GM21737 (cell line): ENCODE data around the gene CELA2A.
"Not testable (repeated sequence)": the region's sequence is repeated elsewhere in the genome, so short reads cannot be mapped to it uniquely, and the experiment has no call there.

Experiments used
- ATAC-seq: cut with Tn5 transposase; IDR thresholded peaks from one replicate; pipeline ENCODE4 v1.9.1; 2021; ENCODE audit warnings: mild to moderate bottlenecking, moderate library complexity; ENCODE audit not compliant: unreplicated experiment

CELA2A gene

GRCh38 chr1:15424981-15425380 is 31.6 kb upstream of the CELA2A start:
- ATAC-seq = no peak

DNA sequence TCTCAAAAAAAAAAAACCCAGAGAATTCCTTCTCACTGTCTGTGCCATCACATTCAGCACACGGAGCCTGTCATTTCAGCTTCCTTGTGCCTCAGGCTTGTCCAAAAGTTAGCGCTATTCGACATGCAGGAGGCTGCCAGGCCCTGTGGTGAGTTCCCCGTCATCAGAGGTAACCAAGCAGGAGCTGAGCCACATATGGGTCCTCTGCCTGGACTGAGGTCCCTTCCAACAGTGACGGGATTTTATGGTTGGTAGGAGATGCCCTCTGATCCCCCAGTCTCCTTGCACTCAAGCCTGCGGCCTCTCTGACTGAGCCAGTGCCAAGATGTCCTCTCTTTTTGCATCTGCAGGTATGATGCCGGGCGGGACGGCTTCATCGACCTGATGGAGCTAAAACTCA is 31.0 kb upstream of the CELA2A start:
- ATAC-seq = no peak

GRCh38 chr1:15425958-15426357 is 30.6 kb upstream of the CELA2A start:
- ATAC-seq = no peak

DNA sequence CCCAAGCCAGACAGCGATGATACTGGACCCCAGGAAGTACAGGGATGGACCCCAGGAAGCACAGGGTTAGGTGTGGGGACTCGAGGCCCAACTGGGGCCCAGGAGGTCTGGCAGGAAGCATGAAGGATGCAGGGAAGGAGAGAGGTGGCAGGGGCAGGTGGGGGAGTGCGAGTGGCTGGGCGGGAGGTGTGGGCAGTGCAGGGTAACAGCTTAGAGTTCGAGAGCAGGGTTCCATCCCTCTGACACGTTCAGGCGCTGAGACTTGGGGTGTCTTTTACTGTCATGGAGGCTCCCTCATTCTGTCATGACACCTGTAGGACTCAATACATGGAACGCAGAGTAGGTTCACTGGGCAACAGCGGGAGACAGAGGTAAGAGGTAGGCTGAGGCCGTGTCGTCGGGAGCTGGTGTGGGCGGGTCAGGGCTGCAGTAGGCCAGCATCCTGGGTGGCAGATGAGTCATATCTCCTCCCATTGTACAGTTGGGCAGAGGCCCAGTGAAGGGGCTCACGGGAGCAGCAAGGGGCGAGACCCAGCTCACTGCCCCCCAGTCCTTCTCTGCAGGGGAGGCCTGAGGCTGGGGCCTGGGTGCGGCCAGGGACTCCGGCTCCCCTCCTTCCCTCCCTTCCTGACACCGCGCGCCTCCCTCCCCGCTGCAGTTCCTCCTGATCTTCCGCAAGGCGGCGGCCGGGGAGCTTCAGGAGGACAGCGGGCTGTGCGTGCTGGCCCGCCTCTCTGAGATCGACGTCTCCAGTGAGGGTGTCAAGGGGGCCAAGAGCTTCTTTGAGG is 29.8 kb upstream of the CELA2A start:
- no peak for ATAC-seq

DNA sequence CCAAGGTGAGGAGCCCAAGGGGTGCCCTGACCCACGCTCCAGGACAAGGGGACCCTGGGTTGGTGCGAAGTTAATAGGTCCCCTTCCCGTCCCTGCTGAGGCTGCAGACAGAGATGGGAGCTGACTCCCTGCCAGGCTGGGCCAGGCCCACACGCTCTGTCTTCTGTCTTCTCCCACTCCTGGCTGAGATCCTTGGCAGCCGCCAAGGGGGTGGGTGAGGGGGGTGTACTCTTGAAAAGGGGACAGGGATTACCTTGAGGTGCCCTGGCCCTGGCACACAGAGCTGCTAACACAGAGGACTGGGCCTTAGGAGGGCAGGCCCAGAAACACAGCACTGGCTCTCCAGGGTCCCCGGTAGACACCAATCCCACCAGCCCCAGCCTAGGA is 29.3 kb upstream of the CELA2A start:
- no peak for ATAC-seq

DNA sequence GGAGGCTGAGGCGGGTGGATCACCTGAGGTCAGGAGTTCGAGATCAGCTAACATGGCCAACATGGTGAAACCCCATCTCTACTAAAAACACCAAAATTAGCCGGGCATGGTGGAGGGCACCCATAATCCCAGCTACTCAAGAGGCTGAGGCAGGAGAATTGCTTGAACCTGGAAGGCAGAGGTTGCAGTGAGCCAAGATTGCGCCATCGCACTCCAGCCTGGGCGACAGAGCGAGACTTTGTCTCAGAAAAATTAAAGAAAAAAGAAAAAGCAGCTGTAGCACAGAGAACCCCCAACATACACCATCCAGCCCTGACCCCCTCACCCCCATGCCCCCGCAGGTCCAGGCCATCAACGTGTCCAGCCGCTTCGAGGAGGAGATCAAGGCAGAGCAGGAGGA is 28.3 kb upstream of the CELA2A start:
- ATAC-seq = not testable (repeated sequence)

DNA sequence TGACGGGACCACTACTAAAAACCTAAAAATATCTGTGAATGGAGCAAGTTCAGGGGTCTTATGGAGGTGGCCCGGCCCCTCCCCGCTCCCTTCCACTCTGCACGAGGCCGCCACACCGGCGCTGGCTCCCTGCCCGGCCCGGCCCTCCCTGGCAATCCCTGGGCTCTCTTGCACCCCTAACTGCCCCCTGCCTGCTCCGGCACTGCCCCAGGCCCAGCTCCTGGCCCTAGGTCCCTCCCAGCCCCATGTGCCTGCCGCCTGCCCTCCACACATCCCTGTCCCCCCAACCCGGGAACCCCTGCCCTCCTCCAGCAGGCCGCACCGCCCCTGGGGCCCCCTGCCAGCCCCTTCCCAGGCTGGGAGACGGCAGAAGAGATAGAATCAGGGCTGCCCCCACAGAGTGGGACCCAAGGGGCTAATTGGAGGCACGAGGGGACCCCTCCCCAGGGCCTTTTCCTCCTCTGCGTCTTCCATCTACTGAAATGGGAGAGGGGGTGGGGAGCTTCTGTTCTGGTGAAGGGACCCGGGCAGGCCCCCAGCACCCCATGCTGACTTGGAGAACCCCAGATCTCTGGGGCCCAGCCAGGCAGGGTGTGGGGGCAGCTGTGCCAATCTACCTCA is 27.6 kb upstream of the CELA2A start:
- ATAC-seq = no peak

GRCh38 chr1:15429701-15430149 is 26.8 kb upstream of the CELA2A start:
- no peak for ATAC-seq

DNA sequence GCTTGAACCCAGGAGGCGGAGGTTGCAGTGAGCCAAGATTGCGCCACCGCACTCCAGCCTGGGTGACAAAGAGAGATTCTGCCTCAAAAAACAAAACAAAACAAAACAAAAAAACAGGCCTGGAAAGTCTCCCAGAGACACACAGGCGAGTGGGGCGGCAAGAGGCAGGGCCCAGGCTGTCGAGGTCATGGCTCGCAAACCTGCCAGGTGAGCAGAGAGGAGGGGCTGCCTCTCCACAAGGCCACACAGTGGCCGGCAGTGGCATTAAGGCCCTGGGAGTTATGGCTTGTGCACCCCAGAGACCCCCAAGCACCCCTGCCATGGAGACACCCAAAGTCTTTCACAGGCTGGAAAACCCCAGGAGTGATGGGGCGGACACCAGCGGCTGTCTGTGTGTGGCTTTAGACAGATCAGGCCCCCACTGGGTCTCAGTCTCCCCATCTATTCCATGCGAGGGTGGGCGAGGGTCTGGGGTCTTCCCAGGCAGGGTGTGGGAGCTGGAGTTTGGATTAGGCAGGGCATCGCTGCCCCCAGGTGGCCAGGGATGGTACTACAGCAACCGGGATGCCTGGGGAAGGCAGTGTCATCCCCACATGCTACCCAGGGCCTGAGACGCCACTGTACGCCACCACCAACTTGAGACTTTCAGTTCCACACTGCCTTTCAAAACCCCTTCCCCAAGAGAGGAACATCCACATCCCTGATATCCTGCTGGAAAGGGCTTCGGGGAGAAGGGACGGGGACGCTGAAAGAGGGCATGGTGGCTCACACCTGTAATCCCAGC is 25.6 kb upstream of the CELA2A start:
- ATAC-seq = no peak

GRCh38 chr1:15431571-15431948 is 25.0 kb upstream of the CELA2A start:
- ATAC-seq = no peak

DNA sequence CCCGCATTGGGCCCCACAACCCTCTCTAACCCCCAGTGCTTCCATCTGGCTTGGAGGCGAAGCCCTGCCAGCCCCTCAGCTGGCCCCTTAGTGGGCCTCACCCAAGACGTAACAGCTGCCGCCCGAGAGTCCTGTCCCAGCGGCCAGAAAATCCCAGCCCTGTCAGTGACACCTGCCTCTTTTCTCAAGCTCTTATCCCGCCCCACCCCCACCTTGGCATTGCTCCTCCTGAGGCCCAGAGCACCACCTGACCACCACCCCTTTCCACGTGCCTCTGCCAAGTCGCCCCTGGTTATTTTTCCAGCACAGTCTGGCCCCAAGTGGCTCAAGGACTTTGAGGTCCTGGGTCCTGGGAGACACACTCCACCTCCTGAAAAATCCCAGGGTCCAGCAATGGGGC is 24.2 kb upstream of the CELA2A start:
- ATAC-seq = no peak

DNA sequence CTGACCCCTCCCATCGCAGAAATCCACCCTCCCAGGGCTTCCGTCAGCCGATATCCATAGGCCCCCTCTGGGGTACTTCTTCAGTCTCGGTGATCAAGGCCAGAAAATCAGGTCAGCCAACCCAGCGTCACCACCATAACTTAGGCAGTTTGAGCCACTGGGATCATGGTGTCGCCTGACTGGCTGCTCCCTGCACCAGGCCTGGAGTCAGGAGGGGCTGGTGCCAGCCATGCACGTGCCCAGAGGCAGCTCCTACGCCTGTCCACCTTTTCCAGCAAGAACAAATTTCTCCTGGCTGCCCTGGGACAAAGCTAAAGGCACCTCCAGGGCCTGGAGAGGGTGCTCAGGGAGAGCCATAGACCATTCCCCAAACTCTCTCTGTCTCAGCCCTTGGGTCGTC is 23.1 kb upstream of the CELA2A start:
- ATAC-seq = no peak

DNA sequence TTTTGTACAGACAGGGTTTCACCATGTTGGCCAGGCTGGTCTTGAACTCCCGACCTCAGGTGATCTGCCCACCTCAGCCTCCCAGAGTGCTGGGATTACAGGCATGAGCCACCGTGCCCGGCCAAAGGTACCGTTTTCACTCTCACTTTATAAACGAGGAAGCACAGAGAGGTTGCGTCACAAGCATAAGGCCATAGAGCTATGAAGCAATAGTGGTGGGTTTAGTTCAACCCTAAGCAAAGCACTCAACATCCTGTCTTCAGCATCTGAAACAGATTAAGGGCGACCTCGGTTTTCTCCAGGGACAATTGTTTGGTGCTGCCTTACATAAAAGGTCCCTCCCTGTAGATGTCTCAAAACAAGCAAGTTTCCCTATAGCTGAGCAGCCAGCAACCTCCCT is 21.8 kb upstream of the CELA2A start:
- not testable (repeated sequence) for ATAC-seq

DNA sequence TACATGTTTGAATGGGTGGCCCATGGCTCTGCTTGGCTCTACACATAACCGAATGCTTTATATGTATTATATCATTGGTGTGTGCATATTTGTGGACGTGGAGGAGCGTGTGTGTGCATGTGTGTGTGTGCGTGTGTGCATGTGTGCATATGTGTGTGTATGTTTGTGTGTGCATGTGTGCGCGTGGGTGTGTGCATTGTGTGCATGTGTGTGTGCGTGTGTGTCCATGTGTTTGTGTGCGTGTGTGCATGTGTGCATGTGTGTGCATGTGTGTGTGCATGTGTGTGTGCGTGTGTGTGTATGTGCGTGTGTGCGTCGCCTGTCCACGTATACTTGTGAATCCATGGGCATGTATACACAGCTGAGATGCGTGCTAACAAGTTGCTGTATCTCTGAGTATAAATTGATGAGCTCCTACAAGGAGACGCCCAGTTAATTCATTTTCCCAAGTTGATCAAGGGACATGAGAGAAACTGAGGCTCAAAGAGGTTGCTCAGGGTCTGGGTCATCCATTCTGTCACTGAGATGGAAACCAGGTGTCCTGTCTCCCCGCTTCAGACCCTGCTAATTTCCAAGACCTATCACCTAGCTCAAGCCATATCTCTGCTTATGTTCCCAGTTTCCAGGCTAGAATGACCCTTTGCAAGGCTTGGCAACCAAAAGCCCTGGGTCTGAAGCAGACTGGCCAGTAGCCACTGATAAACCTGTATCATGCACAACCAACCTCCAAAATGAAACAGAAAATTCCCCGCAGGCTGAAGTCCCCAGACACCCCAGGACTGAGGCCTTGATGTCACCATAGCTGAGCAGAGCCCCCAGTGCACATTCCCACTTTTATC is 21.1 kb upstream of the CELA2A start:
- ATAC-seq = no peak

GRCh38 chr1:15436881-15437442 is 19.6 kb upstream of the CELA2A start:
- no peak for ATAC-seq

DNA sequence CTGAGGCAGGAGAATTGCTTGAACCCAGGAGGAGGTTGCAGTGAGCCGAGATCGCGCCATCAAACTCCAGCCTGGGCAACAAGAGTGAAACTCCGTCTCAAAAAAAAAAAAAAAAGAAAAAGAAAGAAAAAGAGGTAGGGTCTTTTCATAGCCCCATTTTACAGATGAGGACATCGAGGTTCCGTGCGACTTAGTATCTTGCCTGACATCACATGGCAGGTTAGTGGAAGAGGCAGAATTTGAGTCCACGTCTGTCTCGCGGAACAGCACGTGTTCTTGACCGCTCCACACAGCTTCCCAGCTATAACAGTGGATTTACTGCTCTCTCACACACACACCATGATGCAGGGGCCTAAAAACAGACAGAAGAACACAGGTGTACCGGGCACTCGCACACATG is 17.2 kb upstream of the CELA2A start:
- ATAC-seq = no peak

GRCh38 chr1:15440357-15440756 is 16.2 kb upstream of the CELA2A start:
- ATAC-seq = no peak

DNA sequence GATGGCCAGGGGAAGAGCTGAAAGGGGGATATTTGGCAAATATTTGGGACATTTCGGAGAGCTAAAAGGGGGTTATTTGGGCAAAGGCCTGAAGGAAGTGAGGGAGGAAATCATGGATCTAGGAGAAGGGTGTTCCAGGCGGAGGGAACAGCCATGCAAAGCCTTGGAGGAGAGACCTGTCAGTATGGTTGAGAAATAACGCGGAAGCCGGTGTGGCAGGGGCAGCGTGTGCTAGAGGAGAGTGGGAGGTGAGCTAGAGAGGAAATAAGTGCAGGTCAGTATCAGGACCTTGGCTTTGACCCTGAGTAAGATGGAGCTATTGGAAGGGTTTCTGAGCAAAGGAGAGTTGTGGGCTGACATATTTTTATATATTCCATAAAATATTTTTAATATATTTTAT is 15.3 kb upstream of the CELA2A start:
- no peak for ATAC-seq

GRCh38 chr1:15442119-15442518 is 14.4 kb upstream of the CELA2A start:
- no peak for ATAC-seq

DNA sequence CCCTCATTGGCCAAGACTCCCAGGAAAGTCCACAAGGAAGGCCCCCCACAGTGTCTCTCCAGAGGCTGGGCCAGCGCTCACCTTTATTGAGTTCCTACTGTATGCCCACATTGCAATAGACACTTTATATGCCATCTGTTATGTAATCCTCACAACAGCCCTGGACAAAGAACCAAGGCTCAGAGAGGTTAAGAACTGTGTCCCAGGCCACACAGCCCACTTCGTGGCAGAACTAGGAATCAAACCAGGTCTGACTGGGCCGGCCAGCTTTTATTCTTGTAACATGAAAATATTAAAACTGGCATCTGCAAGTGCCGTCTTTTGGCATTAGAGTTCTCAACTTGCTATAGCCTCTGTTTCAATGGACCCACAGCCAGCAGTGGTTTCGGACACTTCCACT is 13.8 kb upstream of the CELA2A start:
- ATAC-seq = no peak

DNA sequence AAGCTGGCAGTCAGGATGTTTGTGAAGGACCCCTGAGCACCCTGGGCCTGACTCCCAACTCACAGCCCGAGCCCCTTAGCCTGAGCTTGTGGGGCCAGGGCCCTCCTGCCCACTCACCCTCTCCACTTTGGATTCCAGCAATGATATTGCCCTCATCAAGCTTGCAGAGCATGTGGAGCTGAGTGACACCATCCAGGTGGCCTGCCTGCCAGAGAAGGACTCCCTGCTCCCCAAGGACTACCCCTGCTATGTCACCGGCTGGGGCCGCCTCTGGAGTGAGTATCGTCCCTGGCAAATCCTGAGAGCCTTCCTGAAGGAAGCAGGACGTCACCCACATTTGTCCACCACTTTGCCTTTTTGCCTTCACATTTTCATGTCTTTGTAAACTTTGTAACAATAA is 13.3 kb upstream of the CELA2A start:
- ATAC-seq = no peak
